HepG2 (cell line): Measurements from ENCODE around the gene CCDC201. TPM values are rescaled to one million over a fixed set of nuclear protein-coding genes. Genes with fewer than 3 reads are reported as not detected.

Source experiments
- HOXA5 ChIP-seq: sonication (generic); formaldehyde crosslinking; IDR thresholded peaks from 2 replicates; pipeline ENCODE4 v1.4.0; 2020; ENCODE audit warnings: missing genetic modification reagents
- IKZF4 ChIP-seq: sonication (generic); formaldehyde crosslinking; IDR thresholded peaks from 2 replicates; pipeline ENCODE4 v1.5.1; 2020; ENCODE audit warnings: borderline replicate concordance, mild to moderate bottlenecking, low read depth, missing genetic modification reagents; ENCODE audit errors: not compliant biosample characterization
- KLF6 ChIP-seq: IDR thresholded peaks from 2 replicates; pipeline ENCODE4 v1.8.0; 2016; ENCODE audit warnings: missing biosample characterization, missing genetic modification reagents
- MEIS1 ChIP-seq: sonication (generic); formaldehyde crosslinking; IDR thresholded peaks from 2 replicates; pipeline ENCODE4 v1.9.0; 2021; ENCODE audit warnings: mild to moderate bottlenecking, missing genetic modification reagents, moderate library complexity, borderline replicate concordance
- NAIF1 ChIP-seq: sonication (generic); formaldehyde crosslinking; IDR thresholded peaks from 2 replicates; pipeline ENCODE4 v1.5.0; 2020; ENCODE audit warnings: mild to moderate bottlenecking, missing genetic modification reagents, borderline replicate concordance
- POLR2G ChIP-seq: fragments of 200-400 bp; formaldehyde crosslinking; IDR thresholded peaks from 2 replicates; pipeline ENCODE4 v1.6.1; 2018; ENCODE audit warnings: mild to moderate bottlenecking, low read depth, low read length, moderate library complexity
- ZFP1 ChIP-seq: IDR thresholded peaks from 2 replicates; pipeline ENCODE4 v1.6.1; 2016
- ZIK1 ChIP-seq: sonication (generic); formaldehyde crosslinking; IDR thresholded peaks from 2 replicates; pipeline ENCODE4 v1.5.0; 2020; ENCODE audit warnings: mild to moderate bottlenecking, low read depth, missing genetic modification reagents, borderline replicate concordance
- ZNF605 ChIP-seq: sonication (generic); formaldehyde crosslinking; IDR thresholded peaks from 2 replicates; pipeline ENCODE4 v1.8.0; 2022; ENCODE audit warnings: mild to moderate bottlenecking, missing genetic modification reagents
- polyA plus RNA-seq, 8 experiments: library from polyadenylated mRNA; depleted of rRNA in 3 of 8; stranded (reverse) in 7 of 8; unstranded in 1 of 8; fragments of >200 nt; fragmentation: Illumina TruSeq in 4 of 8; extraction: Trizol in 4 of 8; gene quantifications; 2 replicates each; pipeline versions ENCODE4 v1.2.1 to v1.2.3, GENCODE V29; 2011 to 2016; ENCODE audit warnings: low read depth in 4 of 8, missing spikeins in 1 of 8, mixed read lengths in 1 of 8; ENCODE audit not compliant: insufficient read depth in 1 of 8
- total RNA-seq, 5 experiments: library from RNA; depleted of rRNA; stranded (reverse); fragments of >200 nt; fragmentation: Illumina TruSeq; extraction: Trizol; gene quantifications; 2 replicates each; pipeline ENCODE4 v1.2.3, GENCODE V29; 2016; ENCODE audit warnings: low read depth in 1 of 5
- TF ChIP-seq, protein P1 (sequence below): sonication (generic); formaldehyde crosslinking; IDR thresholded peaks from 2 replicates; pipeline ENCODE4 v1.4.0; 2020; ENCODE audit warnings: missing genetic modification reagents, borderline replicate concordance
- TF ChIP-seq, protein P2 (sequence below): IDR thresholded peaks from 2 replicates; pipeline ENCODE4 v1.6.1; 2016; ENCODE audit warnings: missing compliant biosample characterization, missing genetic modification reagents, borderline replicate concordance
- TF ChIP-seq, protein P3 (sequence below): sonication (generic); formaldehyde crosslinking; IDR thresholded peaks from 2 replicates; pipeline ENCODE4 v1.4.0; 2020; ENCODE audit warnings: missing genetic modification reagents, borderline replicate concordance
- TF ChIP-seq, protein P4 (sequence below): sonication (generic); formaldehyde crosslinking; IDR thresholded peaks from 2 replicates; pipeline ENCODE4 v1.5.0; 2020; ENCODE audit warnings: mild to moderate bottlenecking, missing genetic modification reagents
- TF ChIP-seq, protein P5 (sequence below): sonication (generic); formaldehyde crosslinking; IDR thresholded peaks from 2 replicates; pipeline ENCODE4 v1.4.0; 2020; ENCODE audit warnings: missing genetic modification reagents

CCDC201 gene
- total and polyA plus RNA-seq, 2 of the 13 experiments (the other 11 are each of a cell fraction or from before 2014, with no cell fraction given), result 0.92 TPM; not detected in 1

DNA sequence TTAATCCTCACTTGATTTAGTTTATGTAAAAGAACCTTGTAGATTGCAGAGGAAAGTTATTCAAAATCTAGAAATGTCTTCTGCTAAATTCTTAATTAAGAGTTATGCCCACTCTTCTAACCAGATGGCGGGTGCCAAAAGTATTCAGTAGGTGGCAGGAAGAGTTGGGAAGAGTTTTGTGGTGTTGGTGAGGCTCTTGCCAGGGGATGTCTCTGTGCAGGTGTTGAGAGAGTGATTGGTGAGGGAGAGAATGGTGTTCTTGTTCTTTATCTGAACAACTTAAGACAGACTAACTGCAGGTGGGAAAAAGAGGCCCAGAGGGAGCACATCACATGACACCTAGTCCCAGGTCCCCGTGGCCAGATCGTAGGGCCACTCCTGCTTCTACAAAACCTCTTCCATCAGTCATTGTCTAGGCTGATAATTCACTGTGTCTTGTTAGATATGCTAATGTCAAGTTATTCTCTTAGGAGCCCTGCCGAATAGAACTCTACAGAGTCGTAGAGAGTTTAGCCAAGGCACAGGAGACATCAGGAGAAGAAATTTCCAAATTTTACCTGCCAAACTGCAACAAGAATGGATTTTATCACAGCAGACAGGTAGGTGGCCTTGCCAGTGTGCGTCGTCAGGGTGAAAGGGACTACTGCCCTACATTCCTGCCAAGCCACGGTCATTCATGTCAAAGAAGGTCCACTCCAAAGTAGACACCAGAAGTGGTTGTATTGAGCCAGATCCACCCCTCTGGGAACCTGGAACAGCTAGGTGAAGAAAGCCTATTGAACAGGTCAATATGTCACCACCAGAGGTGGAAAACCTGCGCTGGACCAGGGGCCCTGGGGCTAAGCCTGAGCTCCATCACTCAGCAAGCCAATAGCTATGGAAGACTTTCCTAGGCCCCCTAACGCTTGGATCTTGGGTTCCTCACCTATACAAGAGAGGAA lies 18.9 kb upstream of the CCDC201 start (continued):
- TF ChIP-seq, protein P1, sequence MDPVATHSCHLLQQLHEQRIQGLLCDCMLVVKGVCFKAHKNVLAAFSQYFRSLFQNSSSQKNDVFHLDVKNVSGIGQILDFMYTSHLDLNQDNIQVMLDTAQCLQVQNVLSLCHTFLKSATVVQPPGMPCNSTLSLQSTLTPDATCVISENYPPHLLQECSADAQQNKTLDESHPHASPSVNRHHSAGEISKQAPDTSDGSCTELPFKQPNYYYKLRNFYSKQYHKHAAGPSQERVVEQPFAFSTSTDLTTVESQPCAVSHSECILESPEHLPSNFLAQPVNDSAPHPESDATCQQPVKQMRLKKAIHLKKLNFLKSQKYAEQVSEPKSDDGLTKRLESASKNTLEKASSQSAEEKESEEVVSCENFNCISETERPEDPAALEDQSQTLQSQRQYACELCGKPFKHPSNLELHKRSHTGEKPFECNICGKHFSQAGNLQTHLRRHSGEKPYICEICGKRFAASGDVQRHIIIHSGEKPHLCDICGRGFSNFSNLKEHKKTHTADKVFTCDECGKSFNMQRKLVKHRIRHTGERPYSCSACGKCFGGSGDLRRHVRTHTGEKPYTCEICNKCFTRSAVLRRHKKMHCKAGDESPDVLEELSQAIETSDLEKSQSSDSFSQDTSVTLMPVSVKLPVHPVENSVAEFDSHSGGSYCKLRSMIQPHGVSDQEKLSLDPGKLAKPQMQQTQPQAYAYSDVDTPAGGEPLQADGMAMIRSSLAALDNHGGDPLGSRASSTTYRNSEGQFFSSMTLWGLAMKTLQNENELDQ (CRISPR knock-in tag), result no peak
- TF ChIP-seq, protein P2, sequence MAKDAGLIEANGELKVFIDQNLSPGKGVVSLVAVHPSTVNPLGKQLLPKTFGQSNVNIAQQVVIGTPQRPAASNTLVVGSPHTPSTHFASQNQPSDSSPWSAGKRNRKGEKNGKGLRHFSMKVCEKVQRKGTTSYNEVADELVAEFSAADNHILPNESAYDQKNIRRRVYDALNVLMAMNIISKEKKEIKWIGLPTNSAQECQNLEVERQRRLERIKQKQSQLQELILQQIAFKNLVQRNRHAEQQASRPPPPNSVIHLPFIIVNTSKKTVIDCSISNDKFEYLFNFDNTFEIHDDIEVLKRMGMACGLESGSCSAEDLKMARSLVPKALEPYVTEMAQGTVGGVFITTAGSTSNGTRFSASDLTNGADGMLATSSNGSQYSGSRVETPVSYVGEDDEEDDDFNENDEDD (CRISPR knock-in tag), result no peak
- TF ChIP-seq ZFP1 (peak; percentile 63; the same call in 1 of the 2 replicates), KLF6 (CRISPR knock-in tag) (peak; percentile 4; the same call in 1 of the 2 replicates), HOXA5 (peak; percentile 59), MEIS1 (CRISPR knock-in tag) (no peak; the same call in 1 of the 2 replicates), POLR2G (peak; percentile 61; the same call in 1 of the 2 replicates), ZNF605 (peak; percentile 84), NAIF1 (CRISPR knock-in tag) (no peak), IKZF4 (CRISPR knock-in tag) (peak; percentile 35), ZIK1 (CRISPR knock-in tag) (no peak)
- TF ChIP-seq, protein P3, sequence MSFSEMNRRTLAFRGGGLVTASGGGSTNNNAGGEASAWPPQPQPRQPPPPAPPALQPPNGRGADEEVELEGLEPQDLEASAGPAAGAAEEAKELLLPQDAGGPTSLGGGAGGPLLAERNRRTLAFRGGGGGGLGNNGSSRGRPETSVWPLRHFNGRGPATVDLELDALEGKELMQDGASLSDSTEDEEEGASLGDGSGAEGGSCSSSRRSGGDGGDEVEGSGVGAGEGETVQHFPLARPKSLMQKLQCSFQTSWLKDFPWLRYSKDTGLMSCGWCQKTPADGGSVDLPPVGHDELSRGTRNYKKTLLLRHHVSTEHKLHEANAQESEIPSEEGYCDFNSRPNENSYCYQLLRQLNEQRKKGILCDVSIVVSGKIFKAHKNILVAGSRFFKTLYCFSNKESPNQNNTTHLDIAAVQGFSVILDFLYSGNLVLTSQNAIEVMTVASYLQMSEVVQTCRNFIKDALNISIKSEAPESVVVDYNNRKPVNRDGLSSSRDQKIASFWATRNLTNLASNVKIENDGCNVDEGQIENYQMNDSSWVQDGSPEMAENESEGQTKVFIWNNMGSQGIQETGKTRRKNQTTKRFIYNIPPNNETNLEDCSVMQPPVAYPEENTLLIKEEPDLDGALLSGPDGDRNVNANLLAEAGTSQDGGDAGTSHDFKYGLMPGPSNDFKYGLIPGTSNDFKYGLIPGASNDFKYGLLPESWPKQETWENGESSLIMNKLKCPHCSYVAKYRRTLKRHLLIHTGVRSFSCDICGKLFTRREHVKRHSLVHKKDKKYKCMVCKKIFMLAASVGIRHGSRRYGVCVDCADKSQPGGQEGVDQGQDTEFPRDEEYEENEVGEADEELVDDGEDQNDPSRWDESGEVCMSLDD (CRISPR knock-in tag), result no peak
- TF ChIP-seq, protein P4, sequence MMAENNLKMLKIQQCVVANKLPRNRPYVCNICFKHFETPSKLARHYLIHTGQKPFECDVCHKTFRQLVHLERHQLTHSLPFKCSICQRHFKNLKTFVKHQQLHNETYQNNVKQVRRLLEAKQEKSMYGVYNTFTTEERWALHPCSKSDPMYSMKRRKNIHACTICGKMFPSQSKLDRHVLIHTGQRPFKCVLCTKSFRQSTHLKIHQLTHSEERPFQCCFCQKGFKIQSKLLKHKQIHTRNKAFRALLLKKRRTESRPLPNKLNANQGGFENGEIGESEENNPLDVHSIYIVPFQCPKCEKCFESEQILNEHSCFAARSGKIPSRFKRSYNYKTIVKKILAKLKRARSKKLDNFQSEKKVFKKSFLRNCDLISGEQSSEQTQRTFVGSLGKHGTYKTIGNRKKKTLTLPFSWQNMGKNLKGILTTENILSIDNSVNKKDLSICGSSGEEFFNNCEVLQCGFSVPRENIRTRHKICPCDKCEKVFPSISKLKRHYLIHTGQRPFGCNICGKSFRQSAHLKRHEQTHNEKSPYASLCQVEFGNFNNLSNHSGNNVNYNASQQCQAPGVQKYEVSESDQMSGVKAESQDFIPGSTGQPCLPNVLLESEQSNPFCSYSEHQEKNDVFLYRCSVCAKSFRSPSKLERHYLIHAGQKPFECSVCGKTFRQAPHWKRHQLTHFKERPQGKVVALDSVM (CRISPR knock-in tag), result no peak
- TF ChIP-seq, protein P5, sequence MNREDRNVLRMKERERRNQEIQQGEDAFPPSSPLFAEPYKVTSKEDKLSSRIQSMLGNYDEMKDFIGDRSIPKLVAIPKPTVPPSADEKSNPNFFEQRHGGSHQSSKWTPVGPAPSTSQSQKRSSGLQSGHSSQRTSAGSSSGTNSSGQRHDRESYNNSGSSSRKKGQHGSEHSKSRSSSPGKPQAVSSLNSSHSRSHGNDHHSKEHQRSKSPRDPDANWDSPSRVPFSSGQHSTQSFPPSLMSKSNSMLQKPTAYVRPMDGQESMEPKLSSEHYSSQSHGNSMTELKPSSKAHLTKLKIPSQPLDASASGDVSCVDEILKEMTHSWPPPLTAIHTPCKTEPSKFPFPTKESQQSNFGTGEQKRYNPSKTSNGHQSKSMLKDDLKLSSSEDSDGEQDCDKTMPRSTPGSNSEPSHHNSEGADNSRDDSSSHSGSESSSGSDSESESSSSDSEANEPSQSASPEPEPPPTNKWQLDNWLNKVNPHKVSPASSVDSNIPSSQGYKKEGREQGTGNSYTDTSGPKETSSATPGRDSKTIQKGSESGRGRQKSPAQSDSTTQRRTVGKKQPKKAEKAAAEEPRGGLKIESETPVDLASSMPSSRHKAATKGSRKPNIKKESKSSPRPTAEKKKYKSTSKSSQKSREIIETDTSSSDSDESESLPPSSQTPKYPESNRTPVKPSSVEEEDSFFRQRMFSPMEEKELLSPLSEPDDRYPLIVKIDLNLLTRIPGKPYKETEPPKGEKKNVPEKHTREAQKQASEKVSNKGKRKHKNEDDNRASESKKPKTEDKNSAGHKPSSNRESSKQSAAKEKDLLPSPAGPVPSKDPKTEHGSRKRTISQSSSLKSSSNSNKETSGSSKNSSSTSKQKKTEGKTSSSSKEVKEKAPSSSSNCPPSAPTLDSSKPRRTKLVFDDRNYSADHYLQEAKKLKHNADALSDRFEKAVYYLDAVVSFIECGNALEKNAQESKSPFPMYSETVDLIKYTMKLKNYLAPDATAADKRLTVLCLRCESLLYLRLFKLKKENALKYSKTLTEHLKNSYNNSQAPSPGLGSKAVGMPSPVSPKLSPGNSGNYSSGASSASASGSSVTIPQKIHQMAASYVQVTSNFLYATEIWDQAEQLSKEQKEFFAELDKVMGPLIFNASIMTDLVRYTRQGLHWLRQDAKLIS (CRISPR knock-in tag), result peak; percentile 62; the same call in 1 of the 2 replicates
